ENCODE data around the gene TMEM200A. TPM values are rescaled to one million over a fixed set of nuclear protein-coding genes. Genes with fewer than 3 reads are reported as not detected.

TMEM200A gene
- total RNA-seq, 1 donor from 2014 or later = 0.15 TPM

- DNase-seq (no peak), ATAC-seq (no peak)
- intact Hi-C loops (cut with micrococcal nuclease) = no loop called here
These were observed 100.9 kb downstream of the TMEM200A start for GRCh38 chr6:130466748-130467061.

- ATAC-seq (no peak), DNase-seq (no peak)
- intact Hi-C loops (cut with micrococcal nuclease) = no loop called here
These were observed 101.6 kb downstream of the TMEM200A start for GRCh38 chr6:130467146-130468050.

GRCh38 chr6:130470766-130471165 lies 104.9 kb downstream of the TMEM200A start:
- intact Hi-C loops (cut with micrococcal nuclease) = no loop called here
- no peak for ATAC-seq
- no peak for DNase-seq

- intact Hi-C loops (cut with micrococcal nuclease) = no loop called here
- ATAC-seq (no peak), DNase-seq (no peak)
These were observed 108.1 kb downstream of the TMEM200A start for GRCh38 chr6:130473886-130474285.

- intact Hi-C loops (cut with micrococcal nuclease) = no loop called here
- ATAC-seq (no peak), DNase-seq (no peak)
These were observed 117.0 kb downstream of the TMEM200A start for GRCh38 chr6:130482645-130483390.

GRCh38 chr6:130485870-130486269 lies 120.1 kb downstream of the TMEM200A start:
- DNase-seq (no peak), ATAC-seq (no peak)
- intact Hi-C loops (cut with micrococcal nuclease) = no loop called here

- ATAC-seq = no peak
- DNase-seq = no peak
- intact Hi-C loops (cut with micrococcal nuclease) = no loop called here
These were observed 120.6 kb downstream of the TMEM200A start for GRCh38 chr6:130486417-130486816.

GRCh38 chr6:130489514-130489913 lies 123.7 kb downstream of the TMEM200A start:
- ATAC-seq = no peak
- intact Hi-C loops (cut with micrococcal nuclease) = no loop called here
- DNase-seq = no peak

Other genes with a start within 250 kb of the TMEM200A start
- gene SAMD3, start 143.1 kb upstream of the TMEM200A start, total RNA-seq = 0.32 TPM